Measurements from ENCODE around the gene TUBGCP6.

TUBGCP6 gene

DNA sequence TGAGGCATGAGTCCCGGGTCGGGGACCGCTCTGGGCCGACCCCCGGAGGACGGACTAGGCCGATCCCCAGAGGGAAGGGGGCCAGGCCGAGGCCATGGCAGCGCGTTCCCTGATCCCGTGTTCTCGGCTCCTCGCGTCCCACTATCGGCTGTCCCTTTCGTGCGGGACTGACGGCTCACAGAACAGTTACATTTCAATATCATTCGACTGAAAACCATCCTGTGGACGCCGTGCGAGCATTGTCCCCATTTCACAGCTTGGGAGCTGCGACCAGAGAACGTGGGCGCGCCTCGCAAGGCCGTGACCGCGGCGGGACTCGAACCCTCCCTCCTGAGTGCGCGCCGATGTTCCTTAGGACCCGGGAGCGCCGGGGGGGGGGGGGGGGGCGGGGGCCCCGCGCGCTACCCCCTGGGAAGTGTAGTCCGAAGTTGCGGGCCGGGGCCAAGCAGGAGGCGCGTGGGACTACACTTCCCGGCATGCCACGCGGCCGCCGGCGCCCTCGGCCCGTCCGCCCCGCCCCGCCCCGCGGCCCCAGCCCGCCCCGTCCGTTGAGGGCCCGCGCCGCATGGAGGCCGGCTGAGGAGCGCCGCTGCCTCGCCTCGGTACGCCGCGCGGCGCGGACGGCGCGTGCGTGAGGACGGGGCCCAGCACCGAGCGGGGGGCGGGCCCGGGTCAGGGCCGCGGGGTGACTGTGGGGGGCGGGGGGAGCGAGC, 59.3 kb downstream of the TUBGCP6 start, which contains the start of gene TRABD:
TSS of gene TRABD (plus strand) at position 539 of the 713 bp plus-strand sequence. CDS start 7,148 bp downstream, outside the sequence.
- in situ Hi-C loops (cut with MboI; ENCODE audit: low sequenced_read_pairs): no loop called here

DNA sequence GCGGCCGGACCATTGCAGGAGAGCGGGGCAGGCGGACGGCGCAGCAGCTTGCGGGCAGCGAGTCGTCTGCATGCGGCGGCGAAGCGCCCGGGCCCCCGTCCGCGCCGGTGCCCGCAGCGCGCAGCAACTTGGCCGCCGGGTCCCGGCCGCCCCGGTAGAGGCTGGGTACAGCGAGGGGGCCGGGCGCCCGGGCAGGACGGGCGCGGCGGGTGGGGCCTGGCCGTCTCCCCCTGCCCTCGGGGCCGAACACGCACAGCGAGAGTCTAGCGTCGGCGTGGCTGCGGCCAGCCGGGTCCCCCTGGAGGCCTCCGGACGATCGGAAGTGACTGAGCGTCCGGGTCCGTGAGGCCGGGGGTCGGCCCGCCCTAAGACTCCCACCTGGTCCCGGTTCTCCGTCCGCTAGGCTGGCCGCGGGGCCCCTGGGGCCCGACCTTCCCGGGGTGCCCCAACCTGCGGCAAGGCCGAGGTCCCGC, 59.9 kb downstream of the TUBGCP6 start:
- in situ Hi-C loops (cut with MboI; ENCODE audit: low sequenced_read_pairs): no loop called here

DNA sequence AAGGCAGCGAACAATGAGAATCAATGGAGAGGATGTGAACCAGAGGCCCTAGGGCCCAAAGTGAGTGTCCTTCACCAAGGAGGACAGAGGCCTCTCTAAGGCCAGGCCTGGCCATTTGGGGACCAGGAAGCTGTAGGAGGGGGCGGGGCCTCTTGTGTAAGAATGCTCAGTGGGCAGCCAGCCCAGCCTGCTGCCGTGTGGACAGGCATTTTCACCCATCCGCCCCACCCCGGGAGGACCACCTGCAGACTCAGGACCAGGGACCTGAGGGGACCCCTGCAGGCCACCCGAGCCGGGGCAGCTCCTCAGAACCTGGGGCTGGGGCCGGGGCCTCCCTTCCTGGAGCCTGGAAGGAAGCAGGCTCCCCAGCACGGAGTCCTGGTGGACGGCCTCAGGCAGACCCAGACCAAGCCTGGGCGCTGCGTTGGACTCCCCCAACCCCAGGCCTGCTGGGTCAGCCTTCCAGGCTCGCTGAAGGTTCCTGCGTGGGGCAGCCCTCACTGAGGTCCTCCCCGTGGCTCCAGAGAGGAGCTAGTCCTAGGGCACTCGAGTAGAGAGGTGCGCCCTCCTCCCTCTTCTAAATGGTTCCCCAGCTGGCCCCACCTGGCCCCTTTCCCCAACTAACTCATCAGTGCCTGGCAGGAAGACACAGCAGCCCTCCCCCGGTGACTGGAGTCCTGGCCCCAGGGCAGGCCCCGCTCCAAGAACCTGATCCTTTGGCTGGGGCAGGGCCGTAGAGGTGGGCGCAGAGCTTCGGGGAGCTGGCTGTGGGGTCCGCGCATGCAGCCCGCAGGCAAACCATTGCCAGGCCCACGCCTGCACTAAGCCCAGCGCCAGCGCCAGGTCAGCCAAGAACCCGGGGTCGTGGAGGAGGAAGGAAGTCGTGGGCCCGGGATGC, 60.6 kb downstream of the TUBGCP6 start:
- in situ Hi-C loops (cut with MboI; ENCODE audit: low sequenced_read_pairs): no loop called here

- in situ Hi-C loops (cut with MboI; ENCODE audit: low sequenced_read_pairs): no loop called here
Observed at GRCh38 chr22:50183141-50183971, 61.5 kb downstream of the TUBGCP6 start.

GRCh38 chr22:50182176-50183081, 62.4 kb downstream of the TUBGCP6 start:
- in situ Hi-C loops (cut with MboI; ENCODE audit: low sequenced_read_pairs): no loop called here

DNA sequence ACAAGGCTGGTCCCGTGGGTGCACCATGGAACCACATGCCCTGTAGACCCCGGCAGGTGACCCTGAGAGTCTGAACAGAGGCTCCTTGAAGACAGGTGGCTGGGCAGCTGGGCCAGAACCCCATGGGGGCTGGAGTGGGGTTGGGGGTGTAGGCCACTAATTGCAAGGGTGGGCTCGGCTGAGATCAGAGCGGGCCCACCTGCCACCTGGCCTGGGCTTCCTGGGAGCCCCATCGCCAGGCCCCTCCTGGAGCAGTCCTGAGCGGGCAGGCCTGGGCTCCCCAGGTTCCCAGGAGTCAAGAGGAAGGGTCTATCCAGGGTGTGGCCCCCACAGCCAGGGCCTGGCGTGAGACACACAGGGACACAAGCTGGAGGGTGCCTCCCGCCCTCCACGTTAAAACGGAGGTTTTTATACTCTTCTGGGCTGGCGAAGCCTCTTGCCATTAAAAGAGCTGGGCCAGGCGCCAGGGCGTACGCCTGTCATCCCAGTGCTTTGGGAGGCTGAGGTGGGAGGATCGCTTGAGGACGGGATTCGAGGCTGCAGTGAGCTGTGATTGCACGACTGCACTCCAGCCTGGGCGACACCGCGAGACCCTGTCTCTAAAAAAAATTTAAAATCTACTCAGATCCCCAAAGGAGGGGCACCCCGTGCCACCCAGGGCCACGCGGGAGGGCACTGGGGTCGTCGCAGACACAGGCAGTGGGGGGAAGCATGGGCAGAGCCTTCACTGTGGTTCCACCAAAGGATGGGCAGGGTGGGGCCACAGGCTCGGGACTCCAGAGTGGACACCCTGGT, 63.9 kb downstream of the TUBGCP6 start:
- in situ Hi-C loops (cut with MboI; ENCODE audit: low sequenced_read_pairs): no loop called here

- in situ Hi-C loops (cut with MboI; ENCODE audit: low sequenced_read_pairs): no loop called here
Observed at GRCh38 chr22:50179937-50180726, 64.7 kb downstream of the TUBGCP6 start.

DNA sequence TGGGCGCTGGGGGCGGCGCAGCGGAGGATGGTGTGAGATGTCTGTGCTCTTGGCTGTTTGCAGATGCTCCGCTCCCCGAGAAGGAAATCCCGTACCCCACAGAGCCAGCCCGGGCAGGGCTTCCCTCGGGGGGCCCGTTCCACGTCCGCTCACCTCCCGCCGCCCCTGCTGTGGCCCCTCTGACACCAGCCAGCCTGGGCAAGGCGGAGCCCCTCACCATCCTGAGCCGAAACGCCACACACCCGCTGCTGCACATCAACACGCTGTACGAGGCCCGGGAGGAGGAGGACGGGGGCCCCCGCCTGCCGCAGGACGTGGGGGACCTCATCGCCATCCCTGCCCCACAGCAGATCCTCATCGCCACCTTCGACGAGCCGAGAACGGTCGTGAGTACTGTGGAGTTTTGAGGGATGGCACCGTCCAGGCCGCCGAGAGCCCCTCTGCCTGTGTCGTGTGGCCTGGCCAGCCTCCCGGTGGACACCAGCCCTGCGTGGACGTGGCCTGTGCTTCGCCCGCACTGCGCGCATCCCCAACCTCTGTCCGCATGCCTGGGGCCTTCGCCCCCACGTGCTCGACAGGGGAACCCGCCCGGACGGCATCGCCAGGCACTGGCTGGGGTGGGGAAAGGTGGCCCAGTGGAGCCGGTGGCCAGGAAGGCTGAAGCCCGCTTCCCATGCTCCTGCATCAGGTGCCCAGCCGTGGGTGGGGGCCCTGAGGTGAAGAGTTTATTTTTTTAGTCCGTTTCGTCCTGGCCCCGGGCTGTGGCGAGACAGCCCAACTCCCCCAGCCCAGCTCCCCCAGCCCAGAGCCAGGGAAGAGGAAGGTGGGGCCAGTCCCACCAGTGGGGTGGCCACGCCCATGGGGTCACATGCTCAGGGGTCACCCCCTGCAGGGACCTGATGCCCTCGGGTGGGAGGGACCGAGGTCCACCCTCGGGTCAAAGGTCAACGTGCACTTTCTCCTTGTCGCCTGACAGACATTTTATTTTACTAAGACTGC, 65.7 kb downstream of the TUBGCP6 start:
- in situ Hi-C loops (cut with MboI; ENCODE audit: low sequenced_read_pairs): no loop called here

DNA sequence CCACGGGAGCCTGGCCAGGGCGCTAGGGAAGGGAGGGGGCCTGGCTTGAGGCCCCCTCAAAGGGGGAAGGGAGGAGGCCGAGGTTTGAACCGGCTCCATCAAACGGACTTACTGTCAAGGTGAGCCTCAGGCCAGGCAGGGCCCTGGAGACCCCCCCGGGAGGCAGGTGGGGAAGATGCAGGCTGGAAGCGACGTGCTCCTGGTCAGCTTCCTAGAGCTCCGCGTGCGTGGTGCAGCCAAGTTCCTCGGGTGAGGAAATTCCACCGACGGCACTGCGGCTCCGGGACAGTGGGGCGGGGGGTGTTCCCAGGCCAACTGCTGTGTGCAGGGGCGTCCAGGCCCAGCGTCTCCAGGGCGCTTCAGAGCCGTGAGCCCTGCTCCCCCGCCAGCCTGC, 66.4 kb downstream of the TUBGCP6 start:
- in situ Hi-C loops (cut with MboI; ENCODE audit: low sequenced_read_pairs): no loop called here

DNA sequence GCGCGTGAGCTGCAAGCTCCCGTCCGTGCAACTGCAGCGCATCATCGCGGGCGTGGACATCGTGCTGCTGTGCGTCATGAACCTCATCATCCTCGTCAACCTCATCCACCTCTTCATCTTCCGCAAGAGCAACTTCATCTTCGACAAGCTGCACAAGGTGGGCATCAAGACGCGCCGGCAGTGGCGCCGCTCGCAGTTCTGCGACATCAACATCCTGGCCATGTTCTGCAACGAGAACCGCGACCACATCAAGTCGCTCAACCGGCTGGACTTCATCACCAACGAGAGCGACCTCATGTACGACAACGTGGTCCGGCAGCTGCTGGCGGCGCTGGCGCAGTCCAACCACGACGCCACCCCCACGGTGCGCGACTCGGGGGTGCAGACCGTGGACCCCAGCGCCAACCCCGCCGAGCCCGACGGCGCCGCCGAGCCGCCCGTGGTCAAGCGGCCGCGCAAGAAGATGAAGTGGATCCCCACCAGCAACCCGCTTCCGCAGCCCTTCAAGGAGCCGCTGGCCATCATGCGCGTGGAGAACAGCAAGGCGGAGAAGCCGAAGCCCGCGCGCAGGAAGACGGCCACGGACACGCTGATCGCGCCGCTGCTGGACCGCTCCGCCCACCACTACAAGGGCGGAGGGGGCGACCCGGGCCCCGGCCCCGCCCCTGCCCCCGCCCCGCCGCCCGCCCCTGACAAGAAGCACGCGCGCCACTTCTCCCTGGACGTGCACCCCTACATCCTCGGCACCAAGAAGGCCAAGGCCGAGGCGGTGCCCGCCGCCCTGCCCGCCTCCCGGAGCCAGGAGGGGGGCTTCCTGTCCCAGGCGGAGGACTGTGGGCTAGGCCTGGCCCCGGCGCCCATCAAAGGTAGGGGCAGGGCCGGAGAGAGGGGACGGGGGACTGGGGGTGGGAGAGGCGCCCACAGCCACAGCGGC, 67.0 kb downstream of the TUBGCP6 start:
- in situ Hi-C loops (cut with MboI; ENCODE audit: low sequenced_read_pairs): no loop called here

DNA sequence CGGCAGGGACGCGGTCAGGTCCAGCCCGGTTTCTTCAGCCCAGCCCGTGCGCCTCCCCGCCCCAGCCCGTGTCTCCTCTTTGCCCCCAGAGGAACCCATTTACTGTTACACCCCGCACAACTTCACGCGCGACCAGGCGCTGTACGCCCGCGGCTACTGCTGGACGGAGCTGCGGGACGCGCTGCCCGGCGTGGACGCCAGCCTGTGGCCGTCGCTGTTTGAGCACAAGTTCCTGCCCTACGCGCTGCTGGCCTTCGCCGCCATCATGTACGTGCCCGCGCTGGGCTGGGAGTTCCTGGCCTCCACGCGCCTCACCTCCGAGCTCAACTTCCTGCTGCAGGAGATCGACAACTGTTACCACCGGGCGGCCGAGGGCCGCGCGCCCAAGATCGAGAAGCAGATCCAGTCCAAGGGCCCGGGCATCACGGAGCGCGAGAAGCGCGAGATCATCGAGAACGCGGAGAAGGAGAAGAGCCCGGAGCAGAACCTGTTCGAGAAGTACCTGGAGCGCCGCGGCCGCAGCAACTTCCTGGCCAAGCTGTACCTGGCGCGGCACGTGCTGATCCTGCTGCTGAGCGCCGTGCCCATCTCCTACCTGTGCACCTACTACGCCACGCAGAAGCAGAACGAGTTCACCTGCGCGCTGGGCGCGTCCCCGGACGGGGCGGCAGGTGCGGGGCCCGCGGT, 67.8 kb downstream of the TUBGCP6 start:
- in situ Hi-C loops (cut with MboI; ENCODE audit: low sequenced_read_pairs): no loop called here

DNA sequence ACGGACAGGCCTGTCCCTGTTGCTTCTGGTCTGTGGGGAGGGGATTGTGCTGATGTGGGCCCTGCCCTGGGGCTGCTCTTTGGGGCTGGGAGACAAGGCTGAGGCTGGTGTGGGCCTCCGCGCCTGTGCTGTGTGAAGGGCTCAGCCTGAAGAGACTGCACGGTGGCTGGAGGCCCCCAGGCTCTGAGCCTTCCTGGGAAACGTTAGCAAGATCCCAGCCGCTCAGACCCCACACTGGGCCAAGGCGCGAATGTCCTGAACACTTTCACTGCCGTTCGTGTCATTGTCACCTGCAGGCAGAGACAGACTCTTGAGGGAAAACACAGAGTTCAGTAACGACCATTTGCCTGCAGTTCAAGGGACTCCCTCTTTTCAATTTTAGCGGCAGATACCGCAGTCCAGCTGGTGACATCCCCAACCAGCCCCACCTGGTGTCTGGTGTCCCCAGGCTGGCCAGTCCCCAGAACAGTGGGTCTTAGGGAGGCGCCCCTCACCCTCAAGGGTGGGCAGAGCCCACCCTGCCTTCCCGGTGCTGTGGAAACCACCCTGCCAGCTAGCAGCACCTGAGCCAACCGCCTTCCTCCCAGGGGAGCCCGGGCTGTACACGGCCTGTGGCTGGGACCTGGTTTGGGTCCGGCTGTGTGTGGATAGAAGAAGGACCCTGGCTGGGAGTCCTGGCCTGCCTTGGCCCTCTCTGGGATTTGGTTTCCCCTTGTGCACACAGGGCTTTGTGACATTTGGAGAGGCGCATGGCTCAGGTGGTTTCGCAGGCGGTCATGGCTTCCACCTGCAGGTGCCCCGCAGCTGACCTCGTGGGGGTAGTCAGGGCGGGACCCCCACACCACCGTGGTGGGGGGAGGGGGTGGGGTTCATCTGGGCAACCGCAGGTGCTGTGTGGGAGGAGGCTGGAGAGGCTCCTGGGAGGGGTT, 68.6 kb downstream of the TUBGCP6 start:
- in situ Hi-C loops (cut with MboI; ENCODE audit: low sequenced_read_pairs): no loop called here

- in situ Hi-C loops (cut with MboI; ENCODE audit: low sequenced_read_pairs): no loop called here
Observed at GRCh38 chr22:50175191-50175461, 69.7 kb downstream of the TUBGCP6 start.

- in situ Hi-C loops (cut with MboI; ENCODE audit: low sequenced_read_pairs): no loop called here
Observed at GRCh38 chr22:50174382-50175190, 70.2 kb downstream of the TUBGCP6 start.

Data from HL-60/S4 treated with phorbol 12-myristate 13-acetate at 8.2 ng/mL for 4 days and 3 days (cell line).